ENCODE results near the gene HAVCR2.

HAVCR2 gene

DNA sequence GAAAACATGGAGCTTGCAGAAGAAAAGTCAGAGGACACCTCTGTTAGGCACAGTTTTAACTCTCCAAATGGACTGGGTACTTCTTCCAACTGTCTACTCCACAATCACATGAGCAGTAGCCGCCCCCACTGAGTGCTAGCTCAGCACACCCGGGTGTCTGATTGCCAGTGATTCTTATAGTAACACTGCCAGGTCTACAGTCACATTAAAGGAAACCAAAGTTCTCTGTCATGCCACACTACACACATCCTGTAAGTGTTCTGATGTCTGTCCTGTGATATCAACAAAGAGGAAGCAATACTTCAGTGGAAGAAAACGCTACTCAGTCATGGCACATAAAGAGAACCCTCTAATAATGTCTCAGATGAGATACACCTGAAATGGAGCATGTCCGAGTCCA lies at the start of gene HAVCR2:
HAVCR2 (minus strand) TSS at position 69 of the 400 bp plus-strand sequence; CDS start at position 8, 61 bp downstream.
- DNase-seq (ENCODE audit: low read depth): no peak

DNA sequence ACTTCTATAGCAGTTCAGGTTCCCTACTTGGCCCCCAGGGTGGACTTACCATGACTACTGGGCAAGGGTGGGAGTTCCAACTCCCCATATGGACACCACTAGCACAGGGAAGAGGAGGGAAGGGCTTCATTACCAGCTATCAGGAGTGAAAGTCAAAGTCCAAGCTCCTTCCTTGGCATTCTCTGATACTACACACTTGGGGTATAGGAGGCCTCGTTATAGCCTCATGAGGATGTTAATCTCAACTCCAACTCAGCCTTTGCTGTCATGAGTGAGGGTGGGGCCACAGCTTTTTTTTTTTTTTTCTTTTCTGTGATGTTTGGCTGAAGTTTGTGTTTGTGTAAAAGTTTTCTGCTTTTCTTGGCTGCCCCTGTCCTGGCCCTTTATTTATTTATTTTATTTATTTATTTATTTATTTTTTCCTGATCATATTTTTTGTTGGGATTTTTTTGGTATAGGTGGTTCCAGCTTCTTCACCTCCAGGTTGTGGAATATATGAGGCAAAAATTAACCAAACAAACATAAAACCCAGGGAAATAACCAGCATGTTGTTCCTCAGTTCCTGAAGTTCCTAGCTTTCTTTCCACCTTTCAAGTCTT lies 48.5 kb upstream of the HAVCR2 start:
- no peak for DNase-seq (ENCODE audit: low read depth)

DNA sequence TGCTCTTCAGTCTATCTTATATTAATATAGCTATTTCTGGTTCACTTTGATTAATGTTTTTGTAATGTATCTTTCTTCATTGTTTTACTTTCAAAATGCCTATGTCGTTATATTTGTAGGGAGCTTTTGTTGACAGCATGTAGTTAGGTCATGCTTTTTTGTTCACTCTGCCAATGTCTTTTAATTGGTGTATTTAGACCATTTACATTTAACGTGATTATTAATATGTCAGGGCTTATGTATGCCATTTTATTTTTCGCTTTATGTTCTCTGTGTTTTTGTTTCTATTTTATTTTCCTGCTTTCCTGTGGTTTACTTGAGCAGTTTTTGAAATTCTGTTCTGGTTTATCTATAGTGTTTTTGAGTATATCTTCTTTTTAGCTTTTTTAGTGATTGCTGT lies 46.5 kb upstream of the HAVCR2 start:
- DNase-seq (ENCODE audit: low read depth): no peak

DNA sequence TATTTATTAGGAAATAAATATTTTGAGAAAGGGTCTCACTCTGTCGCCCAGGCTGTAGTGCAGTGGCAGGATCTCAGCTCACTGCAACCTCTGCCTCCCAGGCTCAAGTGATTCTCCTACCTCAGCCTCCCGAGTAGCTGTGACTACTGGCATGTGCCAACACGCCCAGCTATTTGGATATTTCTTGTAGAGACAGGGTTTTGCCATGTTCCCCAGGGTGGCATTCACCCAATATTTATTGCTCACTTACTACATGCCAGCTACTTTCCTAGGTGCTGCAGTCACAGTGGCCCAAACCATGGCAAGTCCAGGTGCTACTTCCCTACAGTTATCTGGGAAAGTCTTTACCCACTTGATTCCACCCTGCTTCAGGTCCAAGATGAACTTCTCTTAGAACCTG lies 42.2 kb upstream of the HAVCR2 start:
- DNase-seq (ENCODE audit: low read depth): no peak

DNA sequence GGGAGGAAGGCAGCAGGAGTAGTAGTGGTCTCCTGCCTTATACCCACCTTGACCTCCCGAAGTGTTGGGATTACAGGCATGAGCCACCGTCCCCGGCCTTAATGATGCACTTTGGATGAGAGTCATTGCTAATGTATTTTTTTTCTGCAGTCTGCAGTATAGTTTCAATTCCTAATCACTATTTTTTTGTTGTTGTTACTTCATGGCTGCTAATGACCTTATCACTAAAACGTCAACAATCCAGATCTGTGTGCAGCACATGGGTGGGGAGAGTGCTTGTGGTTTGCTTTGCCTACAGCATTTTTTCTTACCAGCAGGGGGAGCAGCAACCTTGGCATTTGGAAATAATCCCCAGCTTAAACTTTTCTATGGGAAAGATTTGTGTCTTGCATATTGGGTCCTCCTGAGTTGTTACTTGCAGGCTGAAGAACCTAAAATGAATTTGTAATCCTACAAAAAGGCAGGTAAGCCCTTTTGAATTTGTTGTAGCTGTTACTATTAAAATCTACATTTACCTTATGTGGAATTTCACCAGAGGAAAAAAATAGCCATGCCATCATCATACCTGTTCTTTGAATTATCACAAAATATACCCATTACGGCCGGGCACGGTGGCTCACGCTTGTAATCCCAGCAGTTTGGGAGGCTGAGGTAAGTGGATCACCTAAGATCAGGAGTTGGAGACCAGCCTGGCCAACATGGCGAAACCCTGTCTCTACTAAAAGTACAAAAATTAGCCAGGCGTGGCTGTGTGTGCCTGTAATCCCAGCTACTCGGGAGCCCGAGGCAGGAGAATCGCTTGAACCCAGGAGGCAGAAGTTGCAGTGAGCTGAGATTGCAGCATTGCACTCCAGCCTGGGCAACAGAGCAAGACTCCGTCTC lies 40.1 kb upstream of the HAVCR2 start:
- DNase-seq (ENCODE audit: low read depth): peak; percentile 58

DNA sequence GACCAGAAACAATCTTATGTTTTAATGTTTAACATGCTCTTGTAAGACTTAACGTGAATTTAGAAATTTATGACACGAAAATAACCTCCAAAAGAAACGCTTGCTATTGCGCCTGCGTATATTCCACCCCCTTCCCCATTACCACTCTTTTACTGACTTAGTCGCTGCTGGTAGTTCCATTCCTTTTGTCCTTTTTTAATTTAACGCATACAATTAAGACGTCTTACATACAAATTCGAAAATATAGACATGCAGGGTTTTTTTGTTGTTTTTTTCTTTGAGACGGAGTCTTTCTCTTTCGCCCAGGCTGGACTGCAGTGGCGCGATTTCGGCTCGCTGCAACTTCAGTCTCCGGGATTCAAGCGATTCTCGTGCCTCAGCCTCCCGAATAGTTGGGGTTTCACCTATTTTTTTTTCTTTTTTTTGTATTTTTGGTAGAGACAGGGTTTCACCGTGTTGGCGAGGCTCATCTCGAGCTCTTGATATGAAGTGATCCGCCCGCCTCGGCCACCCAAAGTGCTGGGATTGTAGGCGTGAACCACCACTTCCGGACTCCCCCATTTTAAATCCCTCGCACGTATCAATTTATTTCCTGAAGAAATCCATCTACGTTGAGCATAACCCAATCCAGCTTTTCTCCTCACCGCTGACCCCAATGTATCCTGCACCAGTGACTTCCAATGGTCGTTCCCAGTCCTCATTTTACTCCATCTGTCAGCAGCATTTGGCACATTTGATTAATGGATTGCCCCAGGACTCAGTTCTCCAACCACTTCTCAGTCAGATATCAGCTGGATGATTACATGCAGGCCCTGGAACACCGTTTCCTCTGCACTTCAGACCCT lies 34.5 kb upstream of the HAVCR2 start:
- DNase-seq (ENCODE audit: low read depth): peak; percentile 29

DNA sequence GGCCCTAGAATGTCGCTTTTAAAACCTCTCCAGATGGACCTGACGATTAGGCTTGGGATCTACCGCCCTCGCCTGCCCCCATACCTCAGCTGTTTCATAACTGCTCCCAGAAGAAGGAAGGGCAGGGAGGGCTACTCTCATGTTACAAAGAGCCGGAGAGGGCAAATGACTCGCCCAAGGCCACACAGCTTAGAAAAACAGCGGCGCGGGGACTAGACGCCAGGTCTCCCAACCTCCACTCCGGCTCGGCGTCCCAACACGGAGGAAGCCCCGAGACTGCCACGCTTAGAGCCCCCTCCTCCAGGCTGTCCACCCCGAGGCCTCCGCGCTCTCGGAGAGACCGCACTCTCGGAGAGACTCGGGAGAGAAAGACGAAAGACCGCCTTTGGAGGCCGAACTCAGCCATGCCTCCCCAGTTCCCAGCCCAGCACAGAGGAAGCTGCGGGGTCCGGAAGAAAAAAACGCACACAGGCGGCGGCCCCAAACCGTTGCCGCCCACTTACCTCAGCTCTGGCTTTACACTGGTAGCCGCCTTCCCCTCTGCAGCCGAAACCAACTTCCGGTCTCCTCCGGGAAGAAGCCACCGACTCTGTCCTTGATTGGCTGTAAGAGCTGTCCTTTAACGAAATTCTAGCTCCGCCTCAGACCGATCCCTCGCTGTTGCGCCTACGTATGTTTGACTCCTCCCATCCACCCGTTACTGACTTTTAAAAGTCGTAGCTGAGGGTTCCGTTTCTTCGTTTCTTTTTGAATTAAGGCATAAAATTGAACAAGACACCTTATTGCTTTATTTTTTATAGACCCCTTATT lies 33.7 kb upstream of the HAVCR2 start, which contains the start of gene MED7:
MED7 (minus strand) TSS at position 549 of the 810 bp plus-strand sequence. CDS start 3,434 bp downstream, outside the sequence.
- peak; percentile 82 for DNase-seq (ENCODE audit: low read depth)

DNA sequence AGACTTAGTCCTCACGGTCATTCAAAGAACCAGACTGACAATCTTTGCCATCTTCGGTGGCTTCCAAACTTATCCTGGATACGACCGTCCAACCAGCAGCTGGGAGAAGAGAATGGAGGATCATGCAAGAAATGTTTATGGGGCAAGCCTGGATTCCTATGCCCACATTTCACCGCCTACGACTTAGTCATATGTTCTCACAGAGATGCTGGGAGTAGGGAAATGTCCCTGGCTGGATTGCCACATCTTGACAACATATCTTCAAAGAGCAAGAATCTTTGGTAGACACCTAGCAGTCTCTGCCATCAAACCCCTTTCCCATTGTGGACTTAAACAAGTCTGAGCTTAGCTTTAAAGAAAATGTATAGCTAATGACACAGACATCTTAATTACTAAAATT lies 28.8 kb upstream of the HAVCR2 start:
- no peak for DNase-seq (ENCODE audit: low read depth)

DNA sequence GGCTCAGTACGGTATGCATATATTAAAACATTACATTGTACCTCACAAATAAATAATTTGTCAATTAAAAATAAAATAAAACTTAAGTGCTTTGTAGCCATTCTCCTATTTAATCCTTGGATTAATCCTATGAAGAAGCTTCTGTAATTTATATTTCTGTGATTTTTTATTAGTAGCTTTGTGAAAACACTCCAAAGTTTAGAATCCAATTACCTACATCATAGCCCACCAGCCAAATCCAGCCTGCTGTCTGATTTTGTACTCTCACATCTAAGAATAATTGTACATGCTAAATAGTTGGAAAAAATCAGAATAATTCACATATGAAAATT lies 23.4 kb upstream of the HAVCR2 start:
- no peak for DNase-seq (ENCODE audit: low read depth)

DNA sequence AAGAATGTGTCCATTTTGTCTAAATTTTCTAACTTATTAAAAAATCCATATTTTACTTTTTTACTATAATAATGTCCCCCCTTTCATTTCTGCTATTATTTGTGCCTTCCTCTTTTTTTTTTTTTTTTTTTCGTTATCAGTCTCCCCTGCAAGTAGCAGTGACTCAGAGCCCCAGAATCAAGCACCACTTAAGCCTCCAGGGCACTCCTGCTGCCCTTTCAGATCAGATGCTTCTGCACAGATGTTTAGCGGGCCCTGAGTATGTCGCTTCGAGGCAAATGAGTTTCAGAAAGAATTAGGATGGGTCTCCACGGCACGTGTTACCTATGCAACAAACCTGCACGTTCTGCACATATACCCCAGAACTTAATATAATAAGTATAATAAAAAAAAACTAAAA lies 22.1 kb upstream of the HAVCR2 start:
- no peak for DNase-seq (ENCODE audit: low read depth)

DNA sequence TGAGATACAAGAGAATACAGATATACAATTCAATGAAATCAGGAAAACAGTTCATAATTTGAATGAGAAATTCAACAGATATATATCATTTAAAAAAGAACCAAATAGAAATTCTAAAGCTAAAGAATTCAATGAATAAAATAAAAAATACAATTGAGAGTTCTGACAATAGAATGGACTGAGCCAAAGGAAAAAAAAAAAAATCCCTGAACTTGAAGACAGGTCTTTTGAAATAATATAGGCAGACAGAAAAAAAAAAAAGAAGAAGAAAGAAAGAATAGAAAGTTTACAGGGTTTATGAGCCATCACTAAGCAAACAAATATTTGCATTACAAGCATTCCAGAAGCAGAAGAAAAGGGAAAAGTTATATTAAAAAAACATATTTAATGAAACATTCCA lies 12.9 kb upstream of the HAVCR2 start:
- no peak for DNase-seq (ENCODE audit: low read depth)

DNA sequence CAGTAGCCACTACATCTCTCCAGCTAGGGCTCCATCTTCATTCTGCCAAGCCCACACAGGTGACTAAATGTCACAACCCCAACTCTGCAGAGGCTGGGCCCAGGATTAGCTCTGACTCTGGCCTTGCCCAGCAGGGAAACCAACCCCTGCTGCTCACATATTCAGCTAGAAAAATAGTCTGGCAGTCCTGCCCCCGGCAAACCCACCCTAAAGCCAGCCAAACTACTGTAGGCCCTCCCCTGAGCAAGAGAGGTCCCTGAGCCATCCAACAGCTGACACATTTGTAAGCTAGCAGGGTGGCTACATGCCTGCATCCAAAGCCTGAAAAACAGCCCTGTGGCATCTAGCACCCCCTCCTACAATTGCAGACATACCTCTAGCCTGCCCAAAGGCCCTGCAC lies 11.3 kb upstream of the HAVCR2 start:
- DNase-seq (ENCODE audit: low read depth): no peak

DNA sequence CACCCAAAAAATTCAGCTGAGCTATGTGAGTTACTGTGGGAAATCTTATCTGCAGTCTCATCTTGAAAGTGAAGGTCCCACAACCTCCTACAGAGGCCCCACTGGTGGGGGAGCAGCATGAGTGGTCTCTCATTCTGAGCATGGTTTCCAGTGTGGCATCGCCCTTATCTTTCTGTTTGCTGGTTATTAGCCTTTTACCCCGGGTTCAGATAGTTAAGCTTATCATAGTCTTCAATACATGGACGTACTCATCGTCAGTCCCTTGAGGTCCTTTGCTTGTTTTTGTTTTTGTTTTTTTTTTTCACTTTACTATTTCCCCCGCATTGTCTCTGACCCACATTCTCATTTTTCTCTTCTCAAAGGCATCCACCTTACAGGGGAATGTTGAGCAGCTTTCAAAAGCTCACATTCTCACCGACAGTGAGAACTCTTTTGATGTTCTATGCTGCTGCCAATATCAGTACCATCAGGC lies 7.7 kb upstream of the HAVCR2 start:
- no peak for DNase-seq (ENCODE audit: low read depth)

DNA sequence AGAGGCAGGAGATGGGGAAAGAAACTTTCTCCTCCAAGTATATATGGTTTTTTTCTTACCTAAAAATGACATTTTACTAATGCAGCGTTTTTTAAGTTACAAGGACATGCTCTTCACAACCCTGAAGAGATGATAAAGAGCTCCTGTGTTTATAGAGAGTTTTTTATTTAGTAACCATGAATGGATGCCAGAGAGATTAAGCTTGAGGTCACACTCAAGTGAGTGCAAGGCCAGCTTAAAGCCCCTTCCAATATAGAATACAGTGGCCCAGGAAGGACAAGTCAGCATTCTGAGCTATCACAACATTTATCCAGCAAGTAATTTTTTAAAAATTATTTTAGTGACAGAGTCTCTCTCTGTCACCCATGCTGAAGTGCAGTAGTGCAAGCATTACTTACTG lies 6.7 kb upstream of the HAVCR2 start:
- no peak for DNase-seq (ENCODE audit: low read depth)

DNA sequence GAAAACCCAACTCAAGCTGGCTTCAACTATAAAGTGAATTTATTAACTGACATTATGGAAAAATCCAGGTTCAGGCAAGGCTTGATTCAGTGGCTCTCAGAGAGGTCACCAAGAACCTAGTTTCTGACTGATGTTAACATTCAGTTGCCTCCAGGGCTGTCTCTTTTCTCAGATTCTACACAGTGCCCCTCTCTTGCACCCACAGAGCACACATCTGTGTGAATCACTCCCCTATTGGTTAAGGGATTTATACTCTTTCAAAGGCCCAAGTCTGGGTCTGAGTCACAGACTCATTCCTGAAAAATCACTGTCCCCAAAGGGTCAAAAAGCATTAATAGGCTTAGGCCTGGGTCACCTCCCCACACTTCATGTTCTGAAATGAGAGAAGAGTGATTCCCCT lies 6.2 kb upstream of the HAVCR2 start:
- no peak for DNase-seq (ENCODE audit: low read depth)

DNA sequence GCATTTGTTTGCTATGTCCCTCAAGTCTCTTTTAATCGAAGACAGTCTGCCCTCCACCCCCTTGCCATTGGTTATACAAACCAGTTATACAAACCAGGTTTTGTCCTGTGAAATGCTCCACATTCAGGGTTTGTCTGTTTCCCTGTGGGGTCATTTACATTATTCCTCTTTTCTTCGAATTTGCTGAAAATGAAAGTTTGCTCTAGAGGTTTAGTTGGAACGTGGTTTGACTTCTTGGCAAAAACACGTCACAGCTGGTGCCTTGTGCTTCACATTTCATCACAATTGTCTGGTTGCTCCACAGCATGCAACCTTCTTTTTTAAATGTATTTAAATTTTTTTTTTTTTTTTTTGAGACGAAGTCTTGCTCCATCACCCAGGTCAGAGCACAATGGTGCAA lies 4.2 kb upstream of the HAVCR2 start:
- DNase-seq (ENCODE audit: low read depth): no peak

DNA sequence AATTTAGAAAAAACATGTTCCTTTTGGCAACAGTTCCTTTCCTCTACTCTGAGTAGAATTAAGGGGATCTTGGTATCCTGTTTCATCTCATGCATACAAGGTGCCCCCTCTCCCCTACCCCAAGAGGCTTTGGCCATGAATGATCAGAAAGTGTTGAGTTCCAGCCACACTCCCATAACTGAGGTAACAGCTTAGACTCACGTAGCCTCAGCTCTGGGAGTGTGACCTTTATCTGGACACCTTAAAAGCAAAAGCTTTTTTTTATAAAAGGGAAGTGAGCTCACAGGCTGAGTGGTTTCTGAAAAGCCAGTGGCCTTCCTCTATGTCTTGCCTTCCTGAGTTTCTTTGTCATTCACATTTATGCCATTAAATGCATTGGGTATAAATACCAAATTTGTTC lies 900 bp upstream of the HAVCR2 start:
- no peak for DNase-seq (ENCODE audit: low read depth)

DNA sequence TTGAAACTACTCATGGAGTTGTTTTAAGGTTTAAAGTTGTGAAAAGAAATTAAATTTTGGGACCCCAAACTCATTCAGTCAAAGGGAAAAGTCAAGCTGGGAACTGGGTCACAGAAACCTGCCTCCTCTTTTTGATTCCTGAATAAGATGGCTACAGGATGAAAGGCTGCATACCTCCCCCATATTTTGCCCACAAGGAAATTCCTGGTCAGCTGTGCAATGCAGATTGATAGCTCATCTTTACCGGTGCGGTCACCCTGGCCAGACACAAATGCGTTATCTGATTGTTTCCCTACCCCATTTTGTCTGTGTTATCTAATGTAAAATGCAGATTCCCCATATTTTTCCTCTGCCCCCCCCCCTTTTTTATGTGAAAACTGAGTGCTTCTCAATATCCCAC lies 1.3 kb downstream of the HAVCR2 start:
- DNase-seq (ENCODE audit: low read depth): no peak

DNA sequence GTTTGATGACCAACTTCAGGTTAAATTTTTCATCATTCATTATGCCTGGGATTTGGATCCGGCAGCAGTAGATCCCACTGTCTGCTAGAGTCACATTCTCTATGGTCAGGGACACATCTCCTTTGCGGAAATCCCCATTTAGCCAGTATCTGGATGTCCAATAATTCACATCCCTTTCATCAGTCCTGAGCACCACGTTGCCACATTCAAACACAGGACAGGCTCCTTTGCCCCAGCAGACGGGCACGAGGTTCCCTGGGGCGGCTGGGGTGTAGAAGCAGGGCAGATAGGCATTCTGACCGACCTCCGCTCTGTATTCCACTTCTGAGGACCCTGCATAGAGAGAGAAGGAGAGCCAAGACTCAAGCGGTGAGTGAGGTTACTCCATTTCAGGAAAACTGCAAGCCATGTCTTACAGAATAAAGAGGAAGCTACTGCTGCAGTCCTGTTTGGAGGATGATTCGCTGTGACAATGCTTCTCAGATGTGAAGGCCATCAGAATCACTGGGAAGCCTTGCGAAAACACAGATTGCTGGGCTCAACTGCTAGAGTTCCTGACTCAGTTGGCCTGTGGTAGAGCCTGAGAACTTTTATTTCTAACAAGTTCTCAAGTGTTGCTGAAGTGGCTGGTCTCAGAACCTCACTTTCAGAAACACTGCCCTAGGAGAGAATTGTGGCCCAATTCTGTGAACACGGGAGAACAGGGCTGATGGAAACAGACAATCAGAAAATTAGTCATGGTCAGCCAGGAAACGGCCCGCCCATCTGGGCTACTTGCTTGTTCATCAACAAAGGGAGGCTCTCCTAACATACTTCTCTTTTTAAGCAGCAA lies 2.0 kb downstream of the HAVCR2 start:
- DNase-seq (ENCODE audit: low read depth): no peak

DNA sequence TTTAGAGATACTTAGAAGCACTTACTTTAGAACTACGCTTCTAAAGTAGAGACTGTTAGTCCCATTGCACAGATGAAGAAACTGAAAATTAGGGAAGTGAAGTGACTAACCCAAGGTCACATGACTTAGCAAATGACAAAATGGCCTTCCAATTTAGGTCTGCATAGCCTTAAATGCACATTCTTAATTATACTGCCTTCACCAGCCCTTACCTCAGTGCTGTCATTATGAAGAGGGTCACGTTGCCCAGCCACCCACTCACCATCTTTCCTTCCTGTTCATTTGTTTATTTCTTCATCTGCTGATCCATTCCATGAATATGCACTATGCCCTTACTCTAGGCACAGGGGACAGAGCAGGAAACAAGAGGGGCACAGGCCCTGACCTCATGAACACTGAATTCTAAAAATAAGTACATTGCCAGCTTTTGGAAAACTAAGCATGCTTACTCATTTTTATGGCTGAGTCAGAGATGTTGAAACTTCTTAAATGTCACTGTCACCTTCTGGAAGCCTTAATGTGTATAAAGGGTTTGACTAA lies 8.6 kb downstream of the HAVCR2 start:
- no peak for DNase-seq (ENCODE audit: low read depth)
